ENCODE results near the gene PPP6R3. TPM values are rescaled to one million over a fixed set of nuclear protein-coding genes. Genes with fewer than 3 reads are reported as not detected.

PPP6R3 gene
- total RNA-seq, 1 experiment from 2014 or later: 143 TPM

DNA sequence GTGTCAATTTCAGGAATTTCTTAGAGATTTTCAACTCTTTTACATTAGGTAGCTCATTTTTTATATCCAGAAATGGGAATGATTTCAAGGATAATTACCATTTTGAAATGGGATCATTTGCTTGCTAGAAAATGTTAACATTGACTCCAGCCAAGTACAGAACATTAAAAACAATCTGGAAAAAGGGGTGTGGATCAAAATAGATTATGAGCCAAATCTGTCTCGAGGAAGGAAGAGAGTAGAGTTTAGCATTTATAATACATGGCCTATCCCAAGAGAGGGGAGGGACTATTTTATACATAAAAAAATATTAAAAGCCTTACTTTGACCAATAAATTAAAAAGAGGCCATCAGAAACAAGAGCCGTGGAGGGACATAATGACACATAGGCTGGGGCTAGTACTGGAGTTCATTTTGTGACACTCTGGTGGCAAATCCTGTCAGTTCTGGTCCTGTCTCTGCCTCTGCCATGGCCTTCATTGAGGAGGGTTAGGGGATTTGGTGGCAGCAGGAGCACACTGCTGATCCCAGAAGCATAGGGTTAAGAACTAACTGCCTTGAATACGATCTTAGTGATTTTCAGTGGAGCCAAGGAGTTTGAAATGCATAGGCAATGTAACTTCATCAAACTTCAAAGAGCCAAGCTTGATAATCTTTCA is 20.4 kb downstream of the PPP6R3 start:
- Histone ChIP-seq H3K27me3 (no peaks in the 10 kb centered on the region), H3K4me1 (no peaks in the 10 kb centered on the region), H3K36me3 (peaks cover 37% of the 10 kb centered on the region), H3K27ac (no peak overlapping the region), H3K9me3 (replicated peaks) (peaks cover 7% of the 10 kb centered on the region), H3K4me3 (no peak overlapping the region)
- no peak for DNase-seq

DNA sequence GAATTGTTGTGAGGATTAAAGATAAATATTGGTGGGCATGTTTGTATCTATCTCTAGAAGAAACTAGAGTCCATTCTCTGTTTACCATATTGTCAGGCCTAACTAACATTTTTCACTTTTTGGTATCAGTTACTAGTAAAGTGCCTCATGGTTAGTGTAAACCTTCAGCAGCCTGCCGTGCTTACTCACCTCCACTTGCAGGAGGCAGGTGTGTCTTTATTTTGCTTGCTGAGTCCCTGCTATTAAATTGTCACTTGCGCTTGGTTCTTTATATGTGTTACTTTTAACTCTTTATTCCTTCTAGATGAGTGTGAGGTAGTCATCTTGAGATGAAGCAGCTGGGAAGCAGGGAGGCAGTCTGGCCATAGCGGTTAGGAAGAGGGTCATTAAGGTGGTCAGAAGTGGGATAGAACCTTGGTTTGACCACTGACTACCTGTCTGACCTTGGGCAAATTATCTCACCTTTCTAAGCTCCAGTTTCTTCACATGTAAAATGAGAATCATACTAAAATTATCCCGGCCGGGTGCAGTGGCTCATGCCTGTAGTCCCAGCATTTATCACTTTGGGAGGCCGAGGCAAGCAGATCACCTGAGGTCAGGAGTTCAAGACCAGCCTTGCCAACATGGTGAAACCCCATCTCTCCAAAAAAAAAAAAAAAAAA is 21.2 kb downstream of the PPP6R3 start:
- Histone ChIP-seq H3K4me3 (no peak overlapping the region), H3K4me1 (no peaks in the 10 kb centered on the region), H3K9me3 (replicated peaks) (peaks cover 7% of the 10 kb centered on the region), H3K27ac (no peak overlapping the region), H3K36me3 (peaks cover 35% of the 10 kb centered on the region), H3K27me3 (no peaks in the 10 kb centered on the region)
- DNase-seq: no peak

DNA sequence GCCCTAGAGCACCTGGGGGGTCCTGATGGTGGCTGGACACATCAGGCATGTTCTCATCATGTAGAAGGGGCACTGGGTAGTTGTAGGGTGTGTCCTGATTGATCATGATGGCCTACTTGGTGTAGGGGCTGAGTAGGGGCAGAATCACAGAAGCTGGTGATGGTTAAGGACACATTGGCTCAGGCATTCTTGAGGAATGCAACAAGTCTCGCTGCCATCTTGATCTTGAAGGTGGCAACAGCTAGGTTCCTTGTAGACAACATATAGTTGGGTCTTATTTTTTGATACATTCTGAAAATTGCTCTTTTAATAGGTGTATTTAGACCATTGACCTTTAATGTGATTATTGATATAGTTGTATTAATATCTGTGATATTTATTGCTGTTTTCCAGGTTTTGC is 28.1 kb downstream of the PPP6R3 start:
- Histone ChIP-seq H3K4me1 (no peaks in the 10 kb centered on the region), H3K9me3 (replicated peaks) (peaks cover 2% of the 10 kb centered on the region), H3K36me3 (peaks cover 10% of the 10 kb centered on the region), H3K4me3 (no peak overlapping the region), H3K27me3 (no peaks in the 10 kb centered on the region), H3K27ac (no peak overlapping the region)
- no peak for DNase-seq

DNA sequence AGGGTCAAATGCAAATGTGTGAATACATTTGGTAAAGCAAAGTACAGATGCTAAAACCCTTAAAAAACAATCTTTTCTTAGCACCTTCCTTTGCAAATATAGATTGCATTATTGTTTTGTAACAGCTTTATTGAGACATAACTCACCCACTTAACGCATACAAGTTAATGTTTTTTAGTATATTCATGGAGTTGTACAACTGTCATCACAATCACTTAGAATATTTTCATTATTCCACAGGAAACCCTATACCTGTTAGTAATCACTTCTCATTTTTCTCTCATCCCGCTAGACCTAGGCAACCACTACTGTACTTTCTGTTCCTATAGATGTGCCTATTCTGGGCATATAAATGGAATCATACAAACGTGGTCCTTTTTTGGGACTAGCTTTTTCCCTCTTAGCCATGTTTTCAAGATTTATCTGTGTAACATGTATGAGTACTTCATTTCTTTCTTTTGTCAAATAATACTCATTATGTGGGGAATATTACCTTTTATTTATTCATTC is 34.7 kb downstream of the PPP6R3 start:
- Histone ChIP-seq H3K4me1 (no peaks in the 10 kb centered on the region), H3K9me3 (replicated peaks) (no peaks in the 10 kb centered on the region), H3K27ac (no peak overlapping the region), H3K36me3 (0 out of 2 replicates have a peak, but pooled peaks cover 3% of the 10 kb centered on the region), H3K27me3 (no peaks in the 10 kb centered on the region), H3K4me3 (no peak overlapping the region)
- DNase-seq: no peak

DNA sequence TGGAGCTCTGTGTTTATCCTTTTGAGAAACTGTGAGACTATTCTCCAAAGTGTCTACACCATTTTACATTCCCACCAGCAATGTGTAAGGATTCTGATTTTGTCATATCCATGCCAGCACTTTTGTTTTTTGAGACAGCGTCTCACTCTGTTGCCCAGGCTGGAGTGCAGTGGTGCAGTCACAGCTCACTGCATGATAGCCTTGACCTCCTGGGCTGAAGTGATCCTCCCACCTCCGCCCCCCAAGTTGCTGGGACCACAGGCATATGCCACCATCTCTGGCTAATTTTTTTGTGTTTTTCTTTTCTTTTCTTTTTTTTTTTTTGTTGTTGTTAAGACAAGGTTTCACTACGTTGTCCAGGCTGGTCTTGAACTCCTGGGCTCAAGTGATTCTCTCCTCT is 35.3 kb downstream of the PPP6R3 start:
- no peaks in the 10 kb centered on the region for H3K4me1 ChIP-seq
- no peak for DNase-seq
- no peak overlapping the region for H3K27ac ChIP-seq
- no peaks in the 10 kb centered on the region for H3K9me3 ChIP-seq (replicated peaks)
- no peak overlapping the region for H3K4me3 ChIP-seq
- no peaks in the 10 kb centered on the region for H3K27me3 ChIP-seq
- H3K36me3 ChIP-seq: 0 out of 2 replicates have a peak, but pooled peaks cover 3% of the 10 kb centered on the region

DNA sequence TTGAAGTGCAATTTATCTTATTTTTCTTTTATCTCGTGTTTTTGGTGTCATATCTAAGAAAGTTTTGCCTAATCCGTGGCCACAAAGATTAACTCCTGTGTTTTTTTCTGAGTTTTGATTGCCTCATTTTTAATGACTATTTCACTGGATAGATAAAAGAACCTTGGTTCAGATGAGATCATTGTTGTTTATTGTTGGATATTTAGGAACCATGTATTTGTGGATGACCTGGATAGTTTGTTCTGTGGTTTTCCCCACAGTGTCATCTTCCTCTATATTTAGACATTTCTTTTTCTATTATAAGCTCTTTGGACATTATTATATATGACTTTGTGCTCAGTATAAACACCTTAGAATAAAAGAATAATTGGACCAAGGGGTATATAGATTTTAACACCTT is 37.2 kb downstream of the PPP6R3 start:
- Histone ChIP-seq H3K4me1 (no peaks in the 10 kb centered on the region), H3K9me3 (replicated peaks) (no peaks in the 10 kb centered on the region), H3K27ac (no peak overlapping the region), H3K27me3 (no peaks in the 10 kb centered on the region), H3K4me3 (no peak overlapping the region), H3K36me3 (no peaks in the 10 kb centered on the region; the same call in 1 of the 2 replicates)
- no peak for DNase-seq

DNA sequence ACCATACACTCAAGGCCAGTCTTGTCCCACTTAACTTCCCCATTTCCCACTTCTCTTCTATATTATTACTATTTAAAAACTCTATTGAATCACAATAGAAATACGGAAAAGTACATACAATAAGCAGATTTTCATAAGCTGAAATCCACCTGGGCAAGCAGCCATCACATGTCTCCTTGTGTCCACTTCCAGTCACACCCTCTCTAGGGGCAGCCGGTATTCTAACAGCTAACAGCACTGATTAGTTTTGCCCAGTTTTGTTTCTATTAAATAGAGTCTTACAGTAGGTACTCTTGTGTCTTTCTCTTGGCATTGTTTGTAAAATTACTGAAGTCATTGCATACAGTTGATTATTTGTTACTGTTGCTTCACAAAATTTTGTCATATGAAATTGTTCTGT is 37.8 kb downstream of the PPP6R3 start:
- Histone ChIP-seq H3K4me3 (no peak overlapping the region), H3K9me3 (replicated peaks) (no peaks in the 10 kb centered on the region), H3K27me3 (no peaks in the 10 kb centered on the region), H3K27ac (no peak overlapping the region), H3K4me1 (no peaks in the 10 kb centered on the region), H3K36me3 (no peaks in the 10 kb centered on the region; the same call in 1 of the 2 replicates)
- no peak for DNase-seq

DNA sequence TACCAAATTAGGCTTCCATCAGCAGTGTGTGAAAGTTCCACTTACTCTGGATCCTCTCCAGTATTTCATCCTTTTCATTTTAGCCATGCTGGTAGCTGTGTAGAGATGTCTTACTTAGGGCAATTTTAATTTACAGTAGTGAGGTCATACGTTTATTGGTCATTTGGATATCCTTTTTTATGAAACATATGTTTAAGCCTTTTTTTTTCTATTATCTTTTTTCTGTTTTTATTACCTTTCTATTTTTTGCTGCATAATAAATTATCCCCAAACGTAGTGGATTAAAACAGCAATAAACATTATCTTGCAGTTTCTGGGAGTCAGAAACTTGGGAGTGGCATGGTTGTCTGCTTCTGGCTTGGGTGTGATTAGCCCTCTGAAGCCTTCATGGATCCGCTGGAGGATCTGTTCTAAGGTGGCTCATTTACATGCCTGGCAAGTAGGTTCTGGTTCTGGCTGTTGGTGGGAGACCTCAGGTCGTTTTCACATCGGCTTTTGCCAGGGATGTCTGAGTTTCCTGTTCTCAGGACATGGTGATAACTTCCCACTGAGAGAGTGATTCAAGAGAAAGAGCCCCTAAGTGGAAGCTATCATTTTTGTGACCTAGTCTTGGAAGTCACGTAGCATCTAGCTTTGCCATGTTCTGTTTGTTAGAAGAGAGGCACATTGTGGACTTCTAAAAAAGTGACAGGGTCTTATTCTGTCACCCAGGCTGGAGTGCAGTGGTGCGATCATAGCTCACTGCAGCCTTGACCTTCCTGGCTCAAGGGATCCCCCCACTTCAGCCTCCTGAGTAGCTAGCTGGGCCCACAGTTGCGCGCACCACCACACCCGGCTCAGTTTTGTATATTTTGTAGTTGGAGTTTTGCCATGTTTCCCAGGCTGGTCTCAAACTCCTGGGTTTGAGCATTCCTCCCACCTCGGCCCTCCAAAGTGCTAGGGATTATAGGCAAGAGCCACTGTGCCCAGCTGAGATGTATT is 38.6 kb downstream of the PPP6R3 start:
- no peaks in the 10 kb centered on the region for H3K4me1 ChIP-seq
- no peaks in the 10 kb centered on the region; the same call in 1 of the 2 replicates for H3K36me3 ChIP-seq
- no peaks in the 10 kb centered on the region for H3K27me3 ChIP-seq
- no peaks in the 10 kb centered on the region for H3K9me3 ChIP-seq (replicated peaks)
- H3K4me3 ChIP-seq: no peak overlapping the region
- no peak overlapping the region for H3K27ac ChIP-seq
- no peak for DNase-seq

DNA sequence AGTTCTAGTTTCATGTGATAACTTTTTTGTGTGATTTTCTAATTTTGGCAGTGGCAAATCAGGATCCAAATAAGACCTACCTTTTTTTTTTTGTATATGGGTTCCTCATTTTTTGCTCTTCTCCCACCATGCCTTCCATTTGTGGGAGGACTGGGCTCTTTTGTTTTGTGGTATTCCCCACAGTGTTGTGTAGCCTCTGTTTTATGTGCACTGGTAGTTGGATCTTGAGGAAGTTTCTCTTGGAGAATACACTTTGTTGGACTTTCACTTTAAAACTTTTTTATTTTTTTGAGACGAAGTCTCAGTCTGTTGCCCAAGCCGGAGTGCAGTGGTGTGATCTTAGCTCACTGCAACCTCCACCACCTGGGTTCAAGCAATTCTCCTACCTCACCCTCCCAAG is 39.7 kb downstream of the PPP6R3 start:
- Histone ChIP-seq H3K36me3 (no peaks in the 10 kb centered on the region; the same call in none of the 2 replicates), H3K4me1 (no peaks in the 10 kb centered on the region), H3K27ac (no peak overlapping the region), H3K9me3 (replicated peaks) (no peaks in the 10 kb centered on the region), H3K27me3 (no peaks in the 10 kb centered on the region), H3K4me3 (no peak overlapping the region)
- DNase-seq: no peak

DNA sequence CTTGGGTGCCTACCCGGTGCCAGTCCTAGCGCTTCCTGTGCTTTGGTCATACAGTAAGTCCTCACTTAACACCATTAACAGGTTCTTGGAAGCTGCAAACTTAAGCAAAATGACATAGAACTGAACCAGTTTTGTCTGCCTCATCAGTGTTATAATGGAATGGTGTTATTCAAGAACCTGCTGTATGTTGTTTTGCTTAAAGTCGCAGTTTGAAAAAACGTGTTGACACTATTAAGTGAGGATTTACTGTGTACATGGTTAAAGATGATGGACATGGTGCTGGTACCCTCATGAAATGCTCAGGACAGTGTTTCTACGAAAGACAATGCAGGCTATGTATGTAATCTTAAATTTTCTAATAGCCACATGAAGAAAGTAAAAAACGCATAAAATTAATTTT is 41.3 kb downstream of the PPP6R3 start:
- Histone ChIP-seq H3K27ac (no peak overlapping the region), H3K27me3 (no peaks in the 10 kb centered on the region), H3K36me3 (no peaks in the 10 kb centered on the region; the same call in none of the 2 replicates), H3K4me3 (no peak overlapping the region), H3K9me3 (replicated peaks) (no peaks in the 10 kb centered on the region), H3K4me1 (no peaks in the 10 kb centered on the region)
- DNase-seq: no peak

DNA sequence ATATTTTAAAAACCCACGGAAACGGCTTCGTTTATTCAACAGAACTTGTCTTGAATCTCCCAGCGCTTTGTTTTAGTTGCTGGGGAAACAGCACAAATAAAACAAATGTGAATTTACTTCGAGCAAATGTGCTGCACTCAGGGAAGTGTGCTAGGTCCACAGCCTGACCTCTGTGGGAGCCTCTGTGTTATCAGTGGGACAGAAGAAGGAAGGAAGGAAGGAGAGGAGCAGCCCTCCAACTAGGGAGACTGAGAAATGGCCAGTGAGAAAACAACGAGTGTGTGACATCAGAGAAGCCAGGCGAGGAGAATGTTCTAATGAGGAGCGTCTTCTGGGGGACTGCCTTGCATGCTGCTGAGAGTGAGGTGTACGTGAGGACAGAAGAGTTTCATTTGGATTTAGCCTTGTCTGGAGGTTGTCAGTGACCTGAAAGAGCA is 42.7 kb downstream of the PPP6R3 start:
- H3K36me3 ChIP-seq: no peaks in the 10 kb centered on the region; the same call in none of the 2 replicates
- no peak overlapping the region for H3K4me3 ChIP-seq
- no peak for DNase-seq
- H3K9me3 ChIP-seq (replicated peaks): no peaks in the 10 kb centered on the region
- H3K27ac ChIP-seq: no peak overlapping the region
- no peaks in the 10 kb centered on the region for H3K27me3 ChIP-seq
- H3K4me1 ChIP-seq: no peaks in the 10 kb centered on the region

DNA sequence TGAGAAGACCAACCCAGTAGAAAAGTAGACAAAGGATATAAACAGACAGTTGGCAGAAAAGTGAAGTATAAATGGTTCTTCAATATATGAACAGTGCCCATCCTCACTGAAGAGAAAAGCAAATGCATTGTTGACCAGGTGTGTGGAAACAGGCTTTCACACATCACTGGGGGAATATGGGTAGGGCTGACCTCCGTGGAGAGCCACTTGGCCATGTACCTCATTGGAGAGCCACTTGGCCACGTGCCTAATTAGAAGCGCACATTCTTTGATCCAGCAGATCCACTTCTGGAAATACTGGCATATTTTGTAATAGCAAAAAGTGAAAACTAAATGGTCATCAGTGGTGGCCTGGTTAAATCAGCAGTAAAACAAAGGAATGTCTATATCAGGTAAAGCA is 43.2 kb downstream of the PPP6R3 start:
- Histone ChIP-seq H3K36me3 (no peaks in the 10 kb centered on the region; the same call in none of the 2 replicates), H3K27ac (no peak overlapping the region), H3K4me3 (no peak overlapping the region), H3K9me3 (replicated peaks) (no peaks in the 10 kb centered on the region), H3K4me1 (no peaks in the 10 kb centered on the region), H3K27me3 (no peaks in the 10 kb centered on the region)
- no peak for DNase-seq

DNA sequence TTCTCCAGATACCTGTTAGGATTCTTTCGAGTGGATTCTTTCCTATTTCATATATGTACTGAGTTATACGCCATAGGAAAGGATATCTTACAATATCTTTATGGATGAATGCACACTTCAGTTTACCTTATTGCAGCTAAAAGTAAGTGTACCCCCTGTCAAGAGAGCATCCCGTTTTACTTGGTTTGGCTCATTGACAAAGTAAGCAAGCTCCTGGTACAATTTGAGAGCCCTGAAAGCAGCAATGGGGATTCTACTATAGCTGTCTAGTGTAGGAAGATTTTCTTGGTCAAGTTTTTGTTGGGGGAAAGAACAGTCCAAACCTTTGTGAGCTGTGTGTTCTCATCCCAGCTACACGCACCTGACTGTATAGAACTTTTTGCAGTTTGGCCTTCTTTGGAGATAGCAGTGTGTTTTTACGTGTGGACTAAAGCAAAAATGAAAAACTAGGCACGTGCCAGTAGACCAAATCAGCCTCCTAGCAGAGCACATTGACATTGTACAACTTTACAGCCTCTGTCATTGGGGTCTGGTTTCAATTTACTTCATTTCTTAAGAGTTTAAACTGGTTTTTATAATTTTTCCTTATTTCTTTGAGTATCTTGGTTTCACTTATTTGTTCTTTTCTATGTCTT is 44.0 kb downstream of the PPP6R3 start:
- Histone ChIP-seq H3K4me1 (no peaks in the 10 kb centered on the region), H3K4me3 (no peak overlapping the region), H3K9me3 (replicated peaks) (no peaks in the 10 kb centered on the region), H3K27ac (no peak overlapping the region), H3K27me3 (no peaks in the 10 kb centered on the region), H3K36me3 (no peaks in the 10 kb centered on the region; the same call in none of the 2 replicates)
- no peak for DNase-seq

DNA sequence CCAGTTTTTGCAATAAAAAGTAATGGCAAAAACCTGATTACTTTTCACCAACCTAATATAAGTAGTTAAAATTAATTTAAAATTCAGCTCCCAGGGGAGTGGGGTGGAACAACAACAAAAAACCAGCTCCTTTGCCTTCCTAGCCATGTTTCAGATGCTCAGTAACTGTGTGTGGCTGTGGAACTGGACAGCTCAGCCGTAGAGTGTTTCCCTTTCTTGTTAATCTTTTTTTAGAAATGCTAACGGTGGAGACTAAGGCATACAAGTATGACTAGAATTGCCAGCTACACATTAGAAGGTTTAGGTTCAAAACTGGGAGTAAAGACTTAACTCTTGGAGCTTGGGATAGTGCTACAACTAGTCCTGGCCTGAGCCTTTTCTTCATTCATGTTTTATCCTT is 45.0 kb downstream of the PPP6R3 start:
- no peaks in the 10 kb centered on the region for H3K4me1 ChIP-seq
- H3K36me3 ChIP-seq: peaks cover 5% of the 10 kb centered on the region
- no peak for DNase-seq
- H3K9me3 ChIP-seq (replicated peaks): no peaks in the 10 kb centered on the region
- no peak overlapping the region for H3K4me3 ChIP-seq
- no peak overlapping the region for H3K27ac ChIP-seq
- H3K27me3 ChIP-seq: no peaks in the 10 kb centered on the region

All from SJCRH30 (cell line).